ENCODE data around the gene AKAP6. TPM values are rescaled to one million over a fixed set of nuclear protein-coding genes. Genes with fewer than 3 reads are reported as not detected.
"Not testable (repeated sequence)": the region's sequence is repeated elsewhere in the genome, so short reads cannot be mapped to it uniquely, and the experiment has no call there.

Gene AKAP6
- total and polyA plus RNA-seq, 5 donors from 2014 or later: 0.07 to 1.1 (median 0.47) TPM

GRCh38 chr14:32377046-32377646 lies 48.0 kb downstream of the AKAP6 start:
- Histone ChIP-seq H3K27me3 (ENCODE audit: control insufficient read depth, insufficient read depth, low read length) (no peaks in the 10 kb centered on the region), H3K9me3 (ENCODE audit: control insufficient read depth in 2 of 2, low read length in 2 of 2) (no peaks in the 10 kb centered on the region), H3K4me3 (ENCODE audit: low read depth, low read length) (no peak overlapping the region), H3K36me3 (ENCODE audit: control insufficient read depth, insufficient read depth, low read length) (no peaks in the 10 kb centered on the region), H3K27ac (ENCODE audit: insufficient read depth, low read length, poor library complexity, severe bottlenecking) (no peak overlapping the region), H3K4me1 (ENCODE audit: control insufficient read depth, insufficient read depth, low read length, poor library complexity, severe bottlenecking) (no peaks in the 10 kb centered on the region)
- no peak for DNase-seq
- no peak for ATAC-seq (ENCODE audit: low read depth in 2 of 2)
- H3K27ac Mint-ChIP-seq: no peak overlapping the region
- peaks cover 0 to 4% (median 0%) of the 10 kb centered on the region in 7 donors for H3K9me3 Mint-ChIP-seq
- H3K4me1 Mint-ChIP-seq: peaks cover 0 to 4% (median 0%) of the 10 kb centered on the region in 4 donors
- H3K27me3 Mint-ChIP-seq: no peaks in the 10 kb centered on the region
- H3K36me3 Mint-ChIP-seq: no peaks in the 10 kb centered on the region
- H3K4me3 Mint-ChIP-seq: no peak overlapping the region

DNA sequence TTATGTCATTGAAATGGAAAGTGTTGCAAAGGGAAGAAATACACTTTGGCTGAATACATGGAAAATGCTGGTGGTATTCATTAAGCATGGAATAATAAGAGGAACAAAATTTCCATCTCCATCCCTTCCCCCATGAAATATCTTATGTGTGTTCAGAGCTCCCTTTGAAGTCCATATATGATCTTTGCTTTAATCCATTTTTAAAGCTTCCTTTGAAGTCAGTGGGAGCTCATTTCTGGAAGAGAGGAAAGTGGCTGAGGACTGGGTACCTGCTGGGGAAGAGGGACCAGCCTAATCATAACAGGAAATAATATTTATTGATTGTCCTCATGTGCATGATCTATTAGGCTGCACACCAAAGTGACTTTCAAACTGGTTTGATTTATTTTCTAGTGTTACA lies 49.2 kb downstream of the AKAP6 start:
- Mint-ChIP-seq H3K4me1 (peaks cover 0 to 4% (median 0%) of the 10 kb centered on the region in 4 donors), H3K9me3 (peaks cover 0 to 4% (median 0%) of the 10 kb centered on the region in 7 donors), H3K36me3 (no peaks in the 10 kb centered on the region), H3K4me3 (no peak overlapping the region), H3K27me3 (no peaks in the 10 kb centered on the region), H3K27ac (no peak overlapping the region)
- ATAC-seq (ENCODE audit: low read depth in 2 of 2) (no peak), DNase-seq (no peak)
- Histone ChIP-seq H3K27ac (ENCODE audit: insufficient read depth, low read length, poor library complexity, severe bottlenecking) (no peak overlapping the region), H3K27me3 (ENCODE audit: control insufficient read depth, insufficient read depth, low read length) (no peaks in the 10 kb centered on the region), H3K4me1 (ENCODE audit: control insufficient read depth, insufficient read depth, low read length, poor library complexity, severe bottlenecking) (no peaks in the 10 kb centered on the region), H3K9me3 (ENCODE audit: control insufficient read depth in 2 of 2, low read length in 2 of 2) (no peaks in the 10 kb centered on the region), H3K4me3 (ENCODE audit: low read depth, low read length) (no peak overlapping the region), H3K36me3 (ENCODE audit: control insufficient read depth, insufficient read depth, low read length) (no peaks in the 10 kb centered on the region)

DNA sequence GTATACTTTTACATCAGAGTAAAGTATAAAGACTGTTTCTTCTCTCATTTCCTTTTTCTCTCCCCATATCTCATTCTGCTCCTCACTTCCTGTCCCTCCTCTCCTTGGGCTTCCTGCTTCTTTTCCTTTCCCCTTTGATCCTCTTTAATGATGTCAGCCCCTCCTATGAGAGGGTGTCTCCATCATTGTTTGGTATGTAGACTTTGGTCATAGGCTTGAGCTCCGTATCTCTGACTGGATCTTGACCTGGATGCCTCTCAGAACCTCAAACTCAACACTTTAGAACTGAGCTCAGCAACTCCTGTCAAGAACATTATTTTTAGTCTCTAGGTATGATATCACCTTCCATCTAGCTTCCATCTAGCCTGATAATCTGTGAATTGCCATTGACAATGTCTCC lies 50.3 kb downstream of the AKAP6 start:
- Mint-ChIP-seq H3K27ac (no peak overlapping the region), H3K36me3 (no peaks in the 10 kb centered on the region), H3K4me1 (peaks cover 0 to 4% (median 0%) of the 10 kb centered on the region in 4 donors), H3K9me3 (peaks cover 0 to 4% (median 0%) of the 10 kb centered on the region in 7 donors), H3K4me3 (no peak overlapping the region), H3K27me3 (no peaks in the 10 kb centered on the region)
- H3K9me3 ChIP-seq (ENCODE audit: control insufficient read depth in 2 of 2, low read length in 2 of 2): no peaks in the 10 kb centered on the region
- ATAC-seq (ENCODE audit: low read depth in 2 of 2) (no peak), DNase-seq (no peak)
- H3K27me3 ChIP-seq (ENCODE audit: control insufficient read depth, insufficient read depth, low read length): no peaks in the 10 kb centered on the region
- no peak overlapping the region for H3K4me3 ChIP-seq (ENCODE audit: low read depth, low read length)
- no peaks in the 10 kb centered on the region for H3K4me1 ChIP-seq (ENCODE audit: control insufficient read depth, insufficient read depth, low read length, poor library complexity, severe bottlenecking)
- no peaks in the 10 kb centered on the region for H3K36me3 ChIP-seq (ENCODE audit: control insufficient read depth, insufficient read depth, low read length)
- H3K27ac ChIP-seq (ENCODE audit: insufficient read depth, low read length, poor library complexity, severe bottlenecking): no peak overlapping the region

DNA sequence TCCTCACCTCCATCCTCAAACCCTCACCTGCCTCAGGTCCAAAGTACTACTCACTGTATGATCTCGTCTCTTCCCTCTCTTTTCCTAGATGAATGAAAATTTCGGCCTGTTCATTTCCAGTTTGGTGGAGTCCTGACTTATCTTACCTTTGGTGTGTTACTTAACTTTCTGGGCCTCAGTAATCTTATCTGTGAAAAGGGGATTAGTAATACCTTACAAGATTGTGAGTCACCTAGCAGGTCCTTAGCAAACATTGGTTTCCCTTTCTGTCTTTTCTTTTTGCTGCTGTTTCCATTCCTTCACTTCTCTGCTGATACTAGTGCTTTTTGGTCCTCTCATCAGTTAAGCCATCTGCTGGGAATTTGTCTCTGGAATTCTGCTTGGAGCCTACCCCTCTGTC lies 52.8 kb downstream of the AKAP6 start:
- no peak for DNase-seq
- no peaks in the 10 kb centered on the region for H3K36me3 ChIP-seq (ENCODE audit: control insufficient read depth, insufficient read depth, low read length)
- H3K9me3 ChIP-seq (ENCODE audit: control insufficient read depth in 2 of 2, low read length in 2 of 2): no peaks in the 10 kb centered on the region
- H3K9me3 Mint-ChIP-seq: peaks cover 0 to 4% (median 0%) of the 10 kb centered on the region in 7 donors
- no peak for ATAC-seq (ENCODE audit: low read depth in 2 of 2)
- no peaks in the 10 kb centered on the region for H3K36me3 Mint-ChIP-seq
- H3K27ac Mint-ChIP-seq: no peak overlapping the region
- H3K4me3 Mint-ChIP-seq: no peak overlapping the region
- no peaks in the 10 kb centered on the region for H3K27me3 ChIP-seq (ENCODE audit: control insufficient read depth, insufficient read depth, low read length)
- H3K4me3 ChIP-seq (ENCODE audit: low read depth, low read length): no peak overlapping the region
- no peaks in the 10 kb centered on the region for H3K4me1 ChIP-seq (ENCODE audit: control insufficient read depth, insufficient read depth, low read length, poor library complexity, severe bottlenecking)
- H3K27ac ChIP-seq (ENCODE audit: insufficient read depth, low read length, poor library complexity, severe bottlenecking): no peak overlapping the region
- no peaks in the 10 kb centered on the region for H3K27me3 Mint-ChIP-seq
- peaks cover 0 to 4% (median 0%) of the 10 kb centered on the region in 4 donors for H3K4me1 Mint-ChIP-seq

DNA sequence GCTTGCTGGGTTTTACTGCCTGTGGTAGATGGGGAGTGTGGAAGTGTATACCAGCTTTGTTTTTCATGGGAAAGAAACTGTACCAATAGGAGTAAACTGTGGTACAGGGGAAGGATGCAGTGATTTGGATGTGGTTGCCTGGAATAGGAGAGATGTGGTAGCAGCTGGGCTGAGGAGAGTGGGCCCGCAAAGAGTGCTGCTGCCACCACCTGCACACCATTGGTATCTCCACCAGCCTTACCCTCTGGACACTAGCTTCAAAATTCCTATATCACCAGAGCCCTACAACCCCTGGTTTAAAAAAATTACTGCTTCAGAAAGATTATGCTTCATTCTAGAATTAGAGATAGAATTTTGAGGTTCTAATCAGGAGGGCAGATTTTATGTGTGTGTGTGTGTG lies 53.6 kb downstream of the AKAP6 start:
- Mint-ChIP-seq H3K4me1 (peaks cover 0 to 4% (median 0%) of the 10 kb centered on the region in 4 donors), H3K27me3 (no peaks in the 10 kb centered on the region), H3K36me3 (no peaks in the 10 kb centered on the region), H3K4me3 (no peak overlapping the region), H3K27ac (no peak overlapping the region), H3K9me3 (peaks cover 0 to 5% (median 0%) of the 10 kb centered on the region in 7 donors)
- no peak for ATAC-seq (ENCODE audit: low read depth in 2 of 2)
- Histone ChIP-seq H3K4me1 (ENCODE audit: control insufficient read depth, insufficient read depth, low read length, poor library complexity, severe bottlenecking) (no peaks in the 10 kb centered on the region), H3K36me3 (ENCODE audit: control insufficient read depth, insufficient read depth, low read length) (no peaks in the 10 kb centered on the region), H3K27ac (ENCODE audit: insufficient read depth, low read length, poor library complexity, severe bottlenecking) (no peak overlapping the region), H3K4me3 (ENCODE audit: low read depth, low read length) (no peak overlapping the region), H3K27me3 (ENCODE audit: control insufficient read depth, insufficient read depth, low read length) (no peaks in the 10 kb centered on the region), H3K9me3 (ENCODE audit: control insufficient read depth in 2 of 2, low read length in 2 of 2) (no peaks in the 10 kb centered on the region)
- DNase-seq: no peak

- Histone ChIP-seq H3K27ac (ENCODE audit: insufficient read depth, low read length, poor library complexity, severe bottlenecking) (no peak overlapping the region), H3K9me3 (ENCODE audit: control insufficient read depth in 2 of 2, low read length in 2 of 2) (no peaks in the 10 kb centered on the region), H3K4me3 (ENCODE audit: low read depth, low read length) (no peak overlapping the region), H3K36me3 (ENCODE audit: control insufficient read depth, insufficient read depth, low read length) (no peaks in the 10 kb centered on the region), H3K4me1 (ENCODE audit: control insufficient read depth, insufficient read depth, low read length, poor library complexity, severe bottlenecking) (no peaks in the 10 kb centered on the region), H3K27me3 (ENCODE audit: control insufficient read depth, insufficient read depth, low read length) (no peaks in the 10 kb centered on the region)
- Mint-ChIP-seq H3K36me3 (no peaks in the 10 kb centered on the region), H3K27ac (no peak overlapping the region), H3K4me1 (peaks cover 0 to 4% (median 0%) of the 10 kb centered on the region in 4 donors), H3K4me3 (no peak overlapping the region), H3K9me3 (peaks cover 0 to 7% (median 0%) of the 10 kb centered on the region in 7 donors), H3K27me3 (no peaks in the 10 kb centered on the region)
- no peak for ATAC-seq (ENCODE audit: low read depth in 2 of 2)
- DNase-seq: no peak
Observed at GRCh38 chr14:32383364-32384009, 54.4 kb downstream of the AKAP6 start.

GRCh38 chr14:32384464-32384863 lies 55.4 kb downstream of the AKAP6 start:
- ATAC-seq (ENCODE audit: low read depth in 2 of 2): no peak
- H3K27ac Mint-ChIP-seq: no peak overlapping the region

DNA sequence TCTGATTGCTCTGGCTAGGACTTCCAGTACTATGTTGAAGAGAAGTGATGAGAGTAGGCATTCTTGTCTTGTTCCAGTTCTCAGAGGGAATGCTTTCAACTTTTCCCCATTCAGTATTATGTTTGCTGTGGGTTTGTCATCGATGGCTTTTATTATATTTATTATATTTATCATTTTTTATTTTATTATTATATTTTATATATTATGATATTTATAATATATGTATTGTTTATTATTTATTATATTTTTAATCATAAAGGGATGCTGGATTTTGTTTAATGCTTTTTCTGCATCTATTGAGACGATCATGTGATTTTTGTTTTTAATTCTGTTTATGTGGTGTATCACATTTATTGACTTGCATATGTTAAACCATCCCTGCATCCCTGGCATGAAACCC lies 58.2 kb downstream of the AKAP6 start:
- H3K27me3 Mint-ChIP-seq; H3K27ac Mint-ChIP-seq; H3K36me3 ChIP-seq (ENCODE audit: control insufficient read depth, insufficient read depth, low read length); H3K27me3 ChIP-seq (ENCODE audit: control insufficient read depth, insufficient read depth, low read length); ATAC-seq (ENCODE audit: low read depth in 2 of 2); H3K36me3 Mint-ChIP-seq; DNase-seq; H3K9me3 ChIP-seq (ENCODE audit: control insufficient read depth in 2 of 2, low read length in 2 of 2); H3K4me1 ChIP-seq (ENCODE audit: control insufficient read depth, insufficient read depth, low read length, poor library complexity, severe bottlenecking); H3K4me3 ChIP-seq (ENCODE audit: low read depth, low read length); H3K4me3 Mint-ChIP-seq; H3K4me1 Mint-ChIP-seq; H3K27ac ChIP-seq (ENCODE audit: insufficient read depth, low read length, poor library complexity, severe bottlenecking): not testable (repeated sequence)
- H3K9me3 Mint-ChIP-seq: peaks cover 0 to 11% (median 2%) of the 10 kb centered on the region in 7 donors

More at GRCh38 chr14:32384464-32384863, 55.4 kb downstream of the AKAP6 start:
- Mint-ChIP-seq H3K9me3 (peaks cover 0 to 7% (median 2%) of the 10 kb centered on the region in 7 donors), H3K36me3 (no peaks in the 10 kb centered on the region), H3K27me3 (no peaks in the 10 kb centered on the region), H3K4me3 (no peak overlapping the region), H3K4me1 (peaks cover 0 to 1% (median 0%) of the 10 kb centered on the region in 4 donors)
- Histone ChIP-seq H3K27ac (ENCODE audit: insufficient read depth, low read length, poor library complexity, severe bottlenecking) (no peak overlapping the region), H3K27me3 (ENCODE audit: control insufficient read depth, insufficient read depth, low read length) (no peaks in the 10 kb centered on the region), H3K36me3 (ENCODE audit: control insufficient read depth, insufficient read depth, low read length) (no peaks in the 10 kb centered on the region), H3K9me3 (ENCODE audit: control insufficient read depth in 2 of 2, low read length in 2 of 2) (no peaks in the 10 kb centered on the region), H3K4me1 (ENCODE audit: control insufficient read depth, insufficient read depth, low read length, poor library complexity, severe bottlenecking) (no peaks in the 10 kb centered on the region), H3K4me3 (ENCODE audit: low read depth, low read length) (no peak overlapping the region)
- DNase-seq: no peak

All from CD4-positive, CD25-positive, alpha-beta regulatory T cell (primary cell).